Astrocyte (in vitro differentiated cells and primary cell): ENCODE data around the gene TMEM63C. TPM values are rescaled to one million over a fixed set of nuclear protein-coding genes. Genes with fewer than 3 reads are reported as not detected.

Source experiments
- DNase-seq: peaks from one replicate; pipeline ENCODE4 v3.0.0-alpha.2; 2010; ENCODE audit warnings: low read depth
- FAIRE-seq: peaks from 2 replicates; lab custom pipeline; 2011; peaks lifted over from hg19 to GRCh38; lab: Jason Lieb, UNC
- H2AFZ ChIP-seq: 2 replicates; pipeline ENCODE4 v1.6.0; 2012; ENCODE audit warnings: low read depth, low read length, inconsistent platforms
- H3K27ac ChIP-seq: 2 replicates; pipeline ENCODE4 v1.5.1; 2011; ENCODE audit warnings: low read depth, low read length, inconsistent platforms
- H3K27me3 ChIP-seq: 2 replicates; pipeline ENCODE4 v1.6.0; 2011; ENCODE audit warnings: low read length, inconsistent platforms; ENCODE audit not compliant: insufficient read depth
- H3K36me3 ChIP-seq: 2 replicates; pipeline ENCODE4 v1.5.1; 2011; ENCODE audit warnings: low read length, inconsistent platforms; ENCODE audit not compliant: insufficient read depth
- H3K4me1 ChIP-seq: 2 replicates; pipeline ENCODE4 v1.5.1; 2011; ENCODE audit warnings: low read length, inconsistent platforms; ENCODE audit not compliant: insufficient read depth
- H3K4me2 ChIP-seq: 2 replicates; pipeline ENCODE4 v1.6.0; 2012; ENCODE audit warnings: low read length, inconsistent platforms
- H3K4me3 ChIP-seq: 2 replicates; pipeline ENCODE4 v1.5.1; 2011; ENCODE audit warnings: low read depth, mild to moderate bottlenecking, low read length, inconsistent platforms; ENCODE audit not compliant: insufficient read depth
- H3K79me2 ChIP-seq: 2 replicates; pipeline ENCODE4 v1.6.0; 2012; ENCODE audit warnings: mild to moderate bottlenecking, low read length, inconsistent platforms; ENCODE audit not compliant: insufficient read depth
- H3K9ac ChIP-seq: 2 replicates; pipeline ENCODE4 v1.6.0; 2012; ENCODE audit warnings: mild to moderate bottlenecking, low read length, inconsistent platforms
- H3K9me3 ChIP-seq: 2 replicates; pipeline ENCODE4 v1.5.1; 2012; ENCODE audit warnings: low read depth, mild to moderate bottlenecking, low read length, inconsistent platforms; ENCODE audit not compliant: insufficient read depth
- H4K20me1 ChIP-seq: 2 replicates; pipeline ENCODE4 v1.6.0; 2012; ENCODE audit warnings: low read length, inconsistent platforms; ENCODE audit not compliant: insufficient read depth
- H3K27ac Mint-ChIP-seq: one replicate; pipeline ENCODE4 v1.8.0; 2021; ENCODE audit warnings: mild to moderate bottlenecking, mixed read lengths; ENCODE audit not compliant: unreplicated experiment
- H3K27me3 Mint-ChIP-seq: one replicate; pipeline ENCODE4 v1.8.0; 2021; ENCODE audit warnings: low read depth, mixed read lengths; ENCODE audit not compliant: unreplicated experiment
- H3K36me3 Mint-ChIP-seq: one replicate; pipeline ENCODE4 v1.8.0; 2021; ENCODE audit warnings: low read depth, mixed read lengths; ENCODE audit not compliant: unreplicated experiment
- H3K4me1 Mint-ChIP-seq: one replicate; pipeline ENCODE4 v1.8.0; 2021; ENCODE audit warnings: low read depth, mixed read lengths; ENCODE audit not compliant: unreplicated experiment
- H3K4me3 Mint-ChIP-seq: one replicate; pipeline ENCODE4 v1.8.0; 2021; ENCODE audit warnings: mild to moderate bottlenecking, moderate library complexity, mixed read lengths; ENCODE audit not compliant: unreplicated experiment
- H3K9me3 Mint-ChIP-seq: one replicate; pipeline ENCODE4 v1.8.0; 2021; ENCODE audit warnings: mild to moderate bottlenecking, mixed read lengths; ENCODE audit not compliant: unreplicated experiment
- EZH2 ChIP-seq: IDR thresholded peaks from 2 replicates; pipeline ENCODE4 v1.6.1; 2012; ENCODE audit warnings: mild to moderate bottlenecking, low read length, inconsistent platforms; ENCODE audit not compliant: insufficient read depth
- total RNA-seq: library from RNA; stranded (reverse); gene quantifications from 2 replicates; pipeline ENCODE4 v1.2.1, GENCODE V29; 2021
- TF ChIP-seq, protein P1 (sequence below): IDR thresholded peaks from 2 replicates; pipeline ENCODE4 v1.5.1; 2011; ENCODE audit warnings: low read depth, mild to moderate bottlenecking, inconsistent platforms, low read length, moderate library complexity; ENCODE audit not compliant: insufficient read depth

Gene TMEM63C
- total RNA-seq, 1 donor from 2014 or later: 11.3 TPM

DNA sequence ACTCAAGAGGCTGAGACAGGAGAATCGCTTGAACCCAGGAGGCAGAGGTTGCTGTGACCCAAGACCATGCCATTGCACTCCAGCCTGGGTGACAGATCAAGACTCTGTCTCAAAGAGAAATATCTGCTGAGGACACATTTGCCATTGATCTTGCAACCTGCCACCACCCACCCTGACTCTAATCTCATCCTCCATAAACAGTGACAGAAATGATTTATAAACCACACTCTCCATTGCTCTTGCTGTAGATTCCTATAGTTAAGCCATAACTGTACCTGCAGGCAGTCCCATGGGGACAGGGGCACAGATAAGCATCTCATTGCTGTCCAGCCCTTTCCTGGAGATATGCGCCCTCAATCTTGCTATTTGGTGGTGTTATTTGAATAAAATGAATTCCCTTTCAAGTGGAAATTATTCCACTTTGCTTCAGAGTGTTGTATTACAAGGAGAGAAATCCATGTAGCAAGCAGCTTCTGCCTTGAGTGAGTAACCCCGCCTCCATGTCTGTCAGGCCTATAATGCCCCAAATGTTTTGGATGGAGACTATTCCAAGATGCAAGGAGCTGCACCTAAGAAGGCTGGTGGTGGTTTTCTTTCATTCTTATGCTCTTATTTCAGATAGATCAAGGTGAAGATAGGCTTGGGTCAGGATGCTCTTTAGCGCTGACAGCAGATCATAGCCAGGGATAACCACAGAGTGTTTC, 37.0 kb upstream of the TMEM63C start:
- no peak for TF ChIP-seq EZH2
- TF ChIP-seq, protein P1, sequence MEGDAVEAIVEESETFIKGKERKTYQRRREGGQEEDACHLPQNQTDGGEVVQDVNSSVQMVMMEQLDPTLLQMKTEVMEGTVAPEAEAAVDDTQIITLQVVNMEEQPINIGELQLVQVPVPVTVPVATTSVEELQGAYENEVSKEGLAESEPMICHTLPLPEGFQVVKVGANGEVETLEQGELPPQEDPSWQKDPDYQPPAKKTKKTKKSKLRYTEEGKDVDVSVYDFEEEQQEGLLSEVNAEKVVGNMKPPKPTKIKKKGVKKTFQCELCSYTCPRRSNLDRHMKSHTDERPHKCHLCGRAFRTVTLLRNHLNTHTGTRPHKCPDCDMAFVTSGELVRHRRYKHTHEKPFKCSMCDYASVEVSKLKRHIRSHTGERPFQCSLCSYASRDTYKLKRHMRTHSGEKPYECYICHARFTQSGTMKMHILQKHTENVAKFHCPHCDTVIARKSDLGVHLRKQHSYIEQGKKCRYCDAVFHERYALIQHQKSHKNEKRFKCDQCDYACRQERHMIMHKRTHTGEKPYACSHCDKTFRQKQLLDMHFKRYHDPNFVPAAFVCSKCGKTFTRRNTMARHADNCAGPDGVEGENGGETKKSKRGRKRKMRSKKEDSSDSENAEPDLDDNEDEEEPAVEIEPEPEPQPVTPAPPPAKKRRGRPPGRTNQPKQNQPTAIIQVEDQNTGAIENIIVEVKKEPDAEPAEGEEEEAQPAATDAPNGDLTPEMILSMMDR: no peak
- H3K79me2 ChIP-seq: no peaks in the 10 kb centered on the region
- no peaks in the 10 kb centered on the region for H3K9me3 ChIP-seq
- Mint-ChIP-seq H3K27me3 (peaks cover 64% of the 10 kb centered on the region), H3K4me1 (no peaks in the 10 kb centered on the region), H3K9me3 (peaks cover 2% of the 10 kb centered on the region), H3K36me3 (no peaks in the 10 kb centered on the region), H3K27ac (peak overlapping the region; percentile 36), H3K4me3 (no peak overlapping the region)
- H3K4me2 ChIP-seq: no peak overlapping the region
- no peak overlapping the region for H2AFZ ChIP-seq
- no peak overlapping the region for H3K4me3 ChIP-seq
- H4K20me1 ChIP-seq: peaks cover 8% of the 10 kb centered on the region
- DNase-seq: no peak
- peaks cover 69% of the 10 kb centered on the region for H3K27me3 ChIP-seq
- H3K9ac ChIP-seq: no peak overlapping the region
- no peak for FAIRE-seq
- no peak overlapping the region for H3K27ac ChIP-seq
- H3K4me1 ChIP-seq: peaks cover 12% of the 10 kb centered on the region
- H3K36me3 ChIP-seq: no peaks in the 10 kb centered on the region

DNA sequence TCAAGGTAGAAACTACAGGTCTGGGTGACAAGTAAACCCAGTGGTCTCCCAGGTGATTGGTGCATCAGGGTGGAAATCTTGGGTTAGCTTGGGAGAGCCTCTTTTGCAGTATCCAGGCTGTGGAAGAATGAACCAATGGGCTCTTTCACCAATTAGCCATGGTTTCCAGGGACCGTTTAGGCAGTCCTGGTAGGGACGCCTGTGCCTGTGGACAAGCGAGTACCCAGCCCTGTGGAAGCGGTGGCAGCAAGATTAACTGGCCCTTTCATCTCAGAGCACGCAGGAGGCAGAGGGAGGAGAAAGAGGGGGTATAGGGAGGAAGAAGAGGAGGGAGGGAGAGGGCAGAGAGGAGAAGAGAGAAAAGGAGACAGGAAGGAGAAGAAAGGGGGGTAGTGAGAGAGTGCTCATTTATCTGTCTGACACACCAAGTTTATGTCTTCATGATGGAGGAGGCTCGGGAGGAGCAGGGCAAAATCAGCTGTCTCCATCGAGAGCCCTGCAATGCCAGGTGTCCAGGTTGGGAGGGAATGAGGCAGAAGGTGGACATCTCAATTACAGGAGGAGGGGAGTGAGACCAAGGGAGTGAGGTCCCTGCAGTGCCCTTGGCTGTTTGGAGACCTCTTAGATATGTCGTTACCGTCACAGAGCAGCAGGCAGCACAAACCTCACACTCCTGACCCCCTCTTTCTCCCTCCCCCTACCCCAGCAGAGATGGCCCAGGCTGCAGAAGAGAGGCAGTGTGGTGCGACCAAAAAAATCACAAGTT, 35.4 kb upstream of the TMEM63C start:
- Mint-ChIP-seq H3K4me3 (no peak overlapping the region), H3K27me3 (peaks cover 53% of the 10 kb centered on the region), H3K36me3 (no peaks in the 10 kb centered on the region), H3K27ac (peak overlapping the region; percentile 41), H3K4me1 (no peaks in the 10 kb centered on the region), H3K9me3 (peaks cover 2% of the 10 kb centered on the region)
- H4K20me1 ChIP-seq: peaks cover 5% of the 10 kb centered on the region
- H3K4me2 ChIP-seq: no peak overlapping the region
- no peak for DNase-seq
- H3K27ac ChIP-seq: no peak overlapping the region
- no peak overlapping the region for H3K4me3 ChIP-seq
- FAIRE-seq: no peak
- H3K4me1 ChIP-seq: no peaks in the 10 kb centered on the region
- H3K9me3 ChIP-seq: no peaks in the 10 kb centered on the region
- no peak overlapping the region for H2AFZ ChIP-seq
- H3K36me3 ChIP-seq: no peaks in the 10 kb centered on the region
- no peaks in the 10 kb centered on the region for H3K79me2 ChIP-seq
- TF ChIP-seq EZH2: no peak
- TF ChIP-seq, protein P1: no peak
- H3K9ac ChIP-seq: no peak overlapping the region
- H3K27me3 ChIP-seq: peaks cover 58% of the 10 kb centered on the region
